GM12878 (cell line): ENCODE data around the gene GALNTL6. TPM values are rescaled to one million over a fixed set of nuclear protein-coding genes. Genes with fewer than 3 reads are reported as not detected.

ENCODE experiments used
- ATAC-seq: fragments of 200-7000 bp; cut with Tn5 transposase; 3 replicates; pipeline ENCODE4 v1.9.1; 2020; ENCODE audit warnings: mild to moderate bottlenecking, moderate library complexity
- BruUV-seq: library from RNA; stranded (reverse); fragments of 400-500 nt; replicated peaks from 2 replicates; lab custom pipeline; 2021; lab: Mats Ljungman, UMichigan
- CTCF ChIA-PET: fragments of 300-600 bp; sonication (Branson Sonifier 250); formaldehyde crosslinking; extraction: SDS; loops from one replicate; lab custom pipeline; 2021; ENCODE audit warnings: inconsistent platforms; lab: Yijun Ruan, JAX
- POLR2A ChIA-PET: fragments of 350-600 bp; formaldehyde crosslinking; extraction: SDS; loops from one replicate; lab custom pipeline; 2021; ENCODE audit warnings: inconsistent platforms; lab: Charles Lee
- RAD21 ChIA-PET: fragments of 300-600 bp; sonication (Branson Sonifier 250); formaldehyde crosslinking; loops from one replicate; lab custom pipeline; 2023; ENCODE audit warnings: antibody characterized with exemption; ENCODE audit not compliant: unreplicated experiment; lab: Charles Lee
- SMC1A ChIA-PET: fragments of 300-600 bp; sonication (Branson Sonifier 250); formaldehyde crosslinking; loops from one replicate; lab custom pipeline; 2023; ENCODE audit not compliant: unreplicated experiment, uncharacterized antibody; lab: Charles Lee
- DNase-seq: peaks from one replicate; pipeline ENCODE4 v3.0.0-alpha.2; 2011; ENCODE audit warnings: low read depth, low spot score
- FAIRE-seq: peaks from 3 replicates; lab custom pipeline; 2011; peaks lifted over from hg19 to GRCh38; lab: Jason Lieb, UNC
- H2AFZ ChIP-seq: 2 replicates; pipeline ENCODE4 v1.6.0; 2011; ENCODE audit warnings: low read depth, low read length, control low read depth; ENCODE audit not compliant: control insufficient read depth
- H3K27ac ChIP-seq: 2 replicates; pipeline ENCODE4 v1.5.1; 2011; ENCODE audit warnings: control low read depth; ENCODE audit not compliant: control insufficient read depth, insufficient read depth
- H3K27me3 ChIP-seq, 2 experiments: replicated peaks in 1 of 2; 2 replicates each; pipeline versions ENCODE4 v1.6.0 to v1.6.1; 2011; ENCODE audit warnings: low read length in 1 of 2; ENCODE audit not compliant: control insufficient read depth in 2 of 2, insufficient read depth in 2 of 2
- H3K36me3 ChIP-seq, 2 experiments: 2 replicates each; pipeline ENCODE4 v1.5.1; 2011; ENCODE audit warnings: low read length in 1 of 2; ENCODE audit not compliant: control insufficient read depth in 2 of 2, insufficient read depth in 2 of 2
- H3K4me1 ChIP-seq: 2 replicates; pipeline ENCODE4 v1.6.1; 2011; ENCODE audit warnings: mild to moderate bottlenecking, low read length, moderate library complexity, mixed read lengths; ENCODE audit not compliant: control insufficient read depth, insufficient read depth
- H3K4me2 ChIP-seq: 2 replicates; pipeline ENCODE4 v1.6.0; 2011; ENCODE audit warnings: control low read depth; ENCODE audit not compliant: control insufficient read depth, insufficient read depth
- H3K4me3 ChIP-seq: fragments of 200-600 bp; sonication (generic); 2 replicates; pipeline ENCODE4 v1.5.1; 2016
- H3K79me2 ChIP-seq: 2 replicates; pipeline ENCODE4 v1.6.0; 2011; ENCODE audit warnings: low read length; ENCODE audit not compliant: control insufficient read depth, insufficient read depth
- H3K9ac ChIP-seq: 2 replicates; pipeline ENCODE4 v1.8.0; 2011; ENCODE audit warnings: low read length, control low read depth, mixed read lengths; ENCODE audit not compliant: control insufficient read depth, insufficient read depth
- H3K9me3 ChIP-seq: replicated peaks from 3 replicates; pipeline ENCODE4 v1.5.1; 2011; ENCODE audit warnings: mild to moderate bottlenecking, low read length; ENCODE audit not compliant: control insufficient read depth, insufficient read depth
- H4K20me1 ChIP-seq: 2 replicates; pipeline ENCODE4 v1.6.0; 2011; ENCODE audit not compliant: control insufficient read depth, insufficient read depth
- PML ChIP-seq: IDR thresholded peaks from 2 replicates; pipeline ENCODE4 v1.6.1; 2012; ENCODE audit warnings: low read length, inconsistent platforms
- POLR2A ChIP-seq: IDR thresholded peaks from 2 replicates; pipeline ENCODE4 v1.6.1; 2011; ENCODE audit warnings: low read depth, mild to moderate bottlenecking, low read length
- PRDM15 ChIP-seq: fragments of 450-650 bp; formaldehyde crosslinking; IDR thresholded peaks from 2 replicates; pipeline ENCODE4 v1.4.0; 2020; ENCODE audit warnings: mild to moderate bottlenecking, moderate library complexity
- RB1 ChIP-seq: fragments of 450-650 bp; formaldehyde crosslinking; IDR thresholded peaks from 2 replicates; pipeline ENCODE4 v1.6.1; 2017; ENCODE audit warnings: mild to moderate bottlenecking, borderline replicate concordance
- ZNF592 ChIP-seq: fragments of 450-650 bp; IDR thresholded peaks from 2 replicates; pipeline ENCODE4 v1.6.1; 2017; ENCODE audit warnings: mild to moderate bottlenecking, moderate library complexity
- WGBS: methylation state at CpG from one replicate; pipeline ENCODE4 v1.1.6; 2016; ENCODE audit warnings: low lambda C conversion rate; ENCODE audit not compliant: insufficient replicate concordance, insufficient coverage; ENCODE audit errors: missing lambda C conversion rate; 5-methylcytosine and 5-hydroxymethylcytosine counted together
- in situ Hi-C: fragments of 300-500 bp; cut with MboI; formaldehyde crosslinking; loops from 9 replicates; pipeline ENCODE4 v1.14.3; 2018; ENCODE audit warnings: mixed read lengths
- intact Hi-C: fragments of 100-400 bp; cut with micrococcal nuclease; formaldehyde crosslinking; loops from one replicate; pipeline ENCODE4 v1.14.2; 2022; ENCODE audit not compliant: unreplicated experiment
- polyA plus RNA-seq, 11 experiments: library from polyadenylated mRNA; depleted of rRNA in 4 of 11; unstranded in 6 of 11; stranded (reverse) in 5 of 11; fragments of >200 nt; fragmentation: Nextera tagmentation in 4 of 11; fragmentation: Illumina TruSeq in 1 of 11; extraction: Ambion mirVana in 4 of 11; extraction: Trizol in 1 of 11; gene quantifications; 1 replicate in 1 of 11; 2 replicates in 10 of 11; pipeline versions ENCODE4 v1.2.1 to v1.2.3, GENCODE V29; 2011 to 2016; ENCODE audit warnings: inconsistent platforms in 2 of 11, missing spikeins in 2 of 11, low read depth in 1 of 11
- total RNA-seq, 4 experiments: library from RNA; depleted of rRNA in 3 of 4; stranded (reverse); fragments of >200 nt in 3 of 4; fragmentation: Illumina TruSeq in 1 of 4; extraction: Trizol in 1 of 4; gene quantifications; 2 replicates each; pipeline versions ENCODE4 v1.2.1 to v1.2.3, GENCODE V29; 2013 to 2021

GALNTL6 gene
- total and polyA plus RNA-seq, 10 of the 15 experiments (the other 5 are each of a cell fraction or from before 2014, with no cell fraction given): 0.01 to 0.29 TPM; not detected in 8

- DNase-seq (no peak), ATAC-seq (no peak), FAIRE-seq (no peak)
- Histone ChIP-seq H3K9ac (no peak overlapping the region), H3K27me3 (no peaks in the 10 kb centered on the region), H3K79me2 (no peaks in the 10 kb centered on the region), H3K4me2 (no peak overlapping the region), H2AFZ (no peak overlapping the region), H4K20me1 (no peaks in the 10 kb centered on the region), H3K36me3 (no peaks in the 10 kb centered on the region), H3K27ac (no peak overlapping the region), H3K9me3 (no peaks in the 10 kb centered on the region), H3K4me1 (no peaks in the 10 kb centered on the region), H3K4me3 (no peak overlapping the region)
- WGBS: 4% methylated on average over 6 of the region's 6 CpGs
- POLR2A ChIA-PET: no interaction called here
- RAD21 ChIA-PET: no interaction called here
- intact Hi-C loops (no loop called here), in situ Hi-C loops (no loop called here)
- no TSS peak for BruUV-seq
- SMC1A ChIA-PET: no interaction called here
- CTCF ChIA-PET: no interaction called here
- no peak for TF ChIP-seq POLR2A
- TF ChIP-seq PML: no peak
- TF ChIP-seq PRDM15 (CRISPR knock-in tag): no peak
- TF ChIP-seq RB1: no peak
These were observed 947.3 kb downstream of the GALNTL6 start for GRCh38 chr4:172760512-172760911.

- TF ChIP-seq ZNF592: no peak
- Histone ChIP-seq H3K27me3 (no peaks in the 10 kb centered on the region), H3K4me2 (no peak overlapping the region), H3K79me2 (no peaks in the 10 kb centered on the region), H3K9me3 (no peaks in the 10 kb centered on the region), H3K9ac (no peak overlapping the region), H3K4me3 (no peak overlapping the region), H4K20me1 (no peaks in the 10 kb centered on the region), H3K27ac (no peak overlapping the region), H3K36me3 (no peaks in the 10 kb centered on the region), H2AFZ (no peak overlapping the region), H3K4me1 (no peaks in the 10 kb centered on the region)
- in situ Hi-C loops (no loop called here), intact Hi-C loops (no loop called here)
- CTCF ChIA-PET: no interaction called here
- ATAC-seq (no peak), DNase-seq (no peak), FAIRE-seq (no peak)
- RAD21 ChIA-PET: no interaction called here
- SMC1A ChIA-PET: interaction anchor here (0.6 kb wide), 1 partner anchor 43 kb away, joined by 4 read pairs; no protein-coding TSS in a partner anchor
- BruUV-seq: no TSS peak
- 26% methylated on average over 4 of the region's 4 CpGs for WGBS
- POLR2A ChIA-PET: no interaction called here
These were observed 949.7 kb downstream of the GALNTL6 start for GRCh38 chr4:172762895-172763294.
